Activated CD4-positive, alpha-beta T cell treated with anti-CD3 and anti-CD28 coated beads, Interleukin-2, amount 50 U/mL, for 4 hours (primary cell): ENCODE measurements around the gene PTK7.
"Not testable (repeated sequence)": the region's sequence is repeated elsewhere in the genome, so short reads cannot be mapped to it uniquely, and the experiment has no call there.

Source experiments
- DNase-seq, 2 experiments: peaks; one replicate each; pipeline ENCODE4 v3.0.0-alpha.2; 2020

Gene PTK7

GRCh38 chr6:43120101-43120763 lies 44.1 kb downstream of the PTK7 start:
- DNase-seq = no peak

- no peak for DNase-seq
These were observed 45.1 kb downstream of the PTK7 start for GRCh38 chr6:43120944-43121913.

GRCh38 chr6:43122146-43122545 lies 46.0 kb downstream of the PTK7 start:
- no peak for DNase-seq

DNA sequence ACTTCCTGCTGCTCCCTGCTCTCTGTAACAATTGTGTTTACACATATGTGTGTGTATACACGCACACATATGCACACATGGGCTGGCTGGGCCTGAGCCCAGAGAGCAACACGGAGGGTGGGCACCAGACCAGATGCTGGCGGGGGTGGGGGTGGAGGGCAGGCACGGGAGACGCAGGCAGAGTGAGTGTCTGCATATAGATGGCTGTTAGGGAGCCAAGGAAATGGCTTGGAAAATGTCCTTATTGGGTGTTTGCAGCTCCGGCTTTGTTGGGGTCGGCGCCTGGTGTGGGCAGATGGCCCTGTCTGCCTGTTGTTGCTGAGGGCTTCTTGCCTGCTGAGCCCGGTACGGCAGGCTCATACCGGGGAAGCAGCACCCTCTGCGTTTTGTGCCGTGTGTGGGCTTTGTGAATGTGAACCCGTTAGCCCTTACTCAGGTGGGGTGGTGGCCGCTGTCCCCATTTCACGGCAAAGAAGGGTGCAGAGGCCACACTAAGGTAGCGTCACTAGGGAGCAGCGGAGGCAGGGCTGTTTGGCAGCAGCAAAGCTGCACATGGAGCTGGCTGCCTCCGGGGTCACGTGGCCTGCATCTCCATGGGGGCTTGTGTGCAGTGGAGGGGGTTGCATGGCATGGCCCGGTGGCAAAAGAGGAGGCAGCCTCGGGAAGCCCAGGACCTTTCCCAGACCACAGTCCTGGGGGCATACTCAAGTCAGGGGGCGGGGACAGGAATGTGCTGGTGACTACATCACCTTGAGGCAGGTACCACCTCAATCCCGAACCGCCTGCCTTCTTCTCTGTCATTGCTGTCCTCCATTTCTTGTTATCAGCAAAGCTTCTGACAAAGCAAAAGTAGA lies 47.6 kb downstream of the PTK7 start:
- DNase-seq = no peak

GRCh38 chr6:43124481-43124880 lies 48.4 kb downstream of the PTK7 start:
- DNase-seq = no peak

- no peak for DNase-seq
These were observed 49.0 kb downstream of the PTK7 start for GRCh38 chr6:43125119-43125518.

DNA sequence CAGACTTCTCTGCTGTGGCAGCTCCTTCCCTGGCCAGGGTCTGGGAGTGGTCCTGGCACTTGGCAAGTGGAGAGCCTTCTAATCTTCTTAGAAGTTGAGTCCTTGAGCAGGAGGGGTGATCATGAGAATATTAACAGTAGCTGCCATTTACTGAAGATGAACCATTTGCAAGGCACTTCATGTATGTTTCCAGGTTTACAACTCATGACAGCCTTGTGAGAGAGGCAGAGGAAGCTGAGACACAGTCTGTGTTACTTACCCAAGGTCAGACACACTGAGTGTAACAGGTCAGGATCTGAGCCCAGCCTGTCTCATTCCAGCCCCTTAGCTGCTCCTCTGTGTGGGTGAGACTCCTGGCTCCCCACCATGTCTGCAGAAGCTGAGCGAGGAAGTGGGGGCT lies 49.4 kb downstream of the PTK7 start:
- DNase-seq = no peak

GRCh38 chr6:43127180-43127579 lies 51.1 kb downstream of the PTK7 start:
- DNase-seq = no peak

GRCh38 chr6:43127877-43128276 lies 51.8 kb downstream of the PTK7 start:
- DNase-seq = no peak

DNA sequence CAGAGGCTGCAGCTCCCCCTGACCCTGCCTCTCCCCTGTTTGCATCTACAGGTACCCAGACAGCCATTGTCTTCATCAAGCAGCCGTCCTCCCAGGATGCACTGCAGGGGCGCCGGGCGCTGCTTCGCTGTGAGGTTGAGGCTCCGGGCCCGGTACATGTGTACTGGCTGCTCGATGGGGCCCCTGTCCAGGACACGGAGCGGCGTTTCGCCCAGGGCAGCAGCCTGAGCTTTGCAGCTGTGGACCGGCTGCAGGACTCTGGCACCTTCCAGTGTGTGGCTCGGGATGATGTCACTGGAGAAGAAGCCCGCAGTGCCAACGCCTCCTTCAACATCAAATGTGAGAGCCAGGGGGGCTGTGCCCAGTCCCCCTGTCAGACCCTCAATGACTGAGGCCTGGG lies 52.8 kb downstream of the PTK7 start:
- DNase-seq = no peak

DNA sequence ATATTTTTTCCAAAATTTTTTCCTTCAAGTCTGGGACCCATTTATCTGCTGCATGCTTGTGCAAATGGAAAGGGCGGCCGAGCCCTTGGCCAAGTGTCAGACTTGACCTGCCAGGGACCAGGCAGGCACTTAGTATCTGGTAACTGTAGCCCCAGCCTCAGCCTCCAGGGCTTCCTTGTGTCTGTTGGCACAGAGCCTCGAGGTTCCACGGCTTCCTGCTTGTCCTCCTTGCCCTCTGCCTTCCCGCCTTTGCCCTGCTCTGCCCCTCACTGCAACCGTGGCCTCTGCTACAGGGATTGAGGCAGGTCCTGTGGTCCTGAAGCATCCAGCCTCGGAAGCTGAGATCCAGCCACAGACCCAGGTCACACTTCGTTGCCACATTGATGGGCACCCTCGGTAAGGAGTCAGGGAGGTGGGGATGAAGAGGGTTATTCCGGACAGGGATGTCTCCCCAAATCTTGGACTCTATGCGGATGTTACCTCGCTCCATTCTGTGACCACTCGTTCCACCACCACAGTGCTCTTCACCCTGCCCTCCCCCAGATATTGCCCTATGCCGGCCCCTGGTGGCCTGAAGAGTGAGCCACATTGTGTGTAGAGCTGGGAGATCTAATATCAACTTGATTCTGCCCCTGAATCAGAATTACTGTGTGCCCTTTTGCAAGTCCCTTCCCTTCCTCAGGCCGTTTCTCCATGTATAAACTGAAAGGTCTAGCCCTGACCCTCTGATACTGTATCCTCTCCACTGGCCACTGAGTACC lies 53.5 kb downstream of the PTK7 start:
- no peak for DNase-seq

DNA sequence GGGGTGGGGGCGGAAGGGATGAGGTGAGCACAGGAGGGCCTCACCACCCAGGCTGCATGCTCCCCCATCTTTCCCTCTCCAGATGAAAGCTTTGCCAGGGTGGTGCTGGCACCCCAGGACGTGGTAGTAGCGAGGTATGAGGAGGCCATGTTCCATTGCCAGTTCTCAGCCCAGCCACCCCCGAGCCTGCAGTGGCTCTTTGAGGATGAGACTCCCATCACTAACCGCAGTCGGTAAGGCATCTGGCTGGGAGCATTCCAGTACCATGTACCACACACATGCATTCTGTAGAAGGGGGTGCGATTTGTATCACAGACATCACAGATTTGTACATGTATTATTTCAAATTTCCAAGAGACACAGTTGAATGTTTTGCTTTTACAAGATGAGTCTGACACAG lies 54.3 kb downstream of the PTK7 start:
- no peak for DNase-seq

DNA sequence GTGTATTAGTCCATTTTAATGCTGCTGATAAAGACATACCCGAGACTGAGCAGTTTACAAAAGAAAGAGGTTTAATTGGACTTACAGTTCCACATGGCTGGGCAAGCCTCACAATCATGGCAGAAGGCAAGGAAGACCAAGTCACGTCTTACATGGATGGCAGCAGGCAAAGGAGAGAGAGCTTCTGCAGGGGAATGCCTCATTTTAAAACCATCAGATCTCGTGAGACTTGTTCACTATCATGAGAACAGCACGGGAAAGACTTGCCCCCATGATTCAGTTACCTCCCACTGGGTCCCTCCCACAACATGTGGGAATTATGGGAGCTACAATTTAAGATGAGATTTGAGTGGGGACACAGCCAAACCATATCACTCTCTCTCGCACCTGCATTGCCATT lies 55.3 kb downstream of the PTK7 start:
- not testable (repeated sequence) for DNase-seq

- no peak for DNase-seq
These were observed 62.2 kb downstream of the PTK7 start for GRCh38 chr6:43138267-43138666.

DNA sequence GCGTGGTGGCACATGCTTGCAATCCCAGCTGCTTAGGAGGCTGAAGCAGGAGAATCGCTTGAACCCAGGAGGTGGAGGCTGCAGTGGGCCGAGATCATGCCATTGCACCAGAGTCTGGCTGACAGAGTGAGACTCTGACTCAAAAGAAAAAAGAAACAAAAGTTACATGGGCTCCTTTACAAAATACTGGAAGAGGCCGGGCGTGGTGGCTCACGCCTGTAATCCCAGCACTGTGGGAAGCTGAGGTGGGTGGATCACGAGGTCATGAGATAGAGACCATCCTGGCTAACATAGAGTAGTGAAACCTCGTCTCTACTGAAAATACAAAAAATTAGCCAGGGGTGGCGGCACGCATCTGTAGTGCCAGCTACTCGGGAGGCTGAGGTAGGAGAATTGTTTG lies 63.9 kb downstream of the PTK7 start:
- not testable (repeated sequence) for DNase-seq

- DNase-seq = no peak
These were observed 65.5 kb downstream of the PTK7 start for GRCh38 chr6:43141644-43142043.

GRCh38 chr6:43142101-43142500 lies 66.0 kb downstream of the PTK7 start:
- DNase-seq = no peak

DNA sequence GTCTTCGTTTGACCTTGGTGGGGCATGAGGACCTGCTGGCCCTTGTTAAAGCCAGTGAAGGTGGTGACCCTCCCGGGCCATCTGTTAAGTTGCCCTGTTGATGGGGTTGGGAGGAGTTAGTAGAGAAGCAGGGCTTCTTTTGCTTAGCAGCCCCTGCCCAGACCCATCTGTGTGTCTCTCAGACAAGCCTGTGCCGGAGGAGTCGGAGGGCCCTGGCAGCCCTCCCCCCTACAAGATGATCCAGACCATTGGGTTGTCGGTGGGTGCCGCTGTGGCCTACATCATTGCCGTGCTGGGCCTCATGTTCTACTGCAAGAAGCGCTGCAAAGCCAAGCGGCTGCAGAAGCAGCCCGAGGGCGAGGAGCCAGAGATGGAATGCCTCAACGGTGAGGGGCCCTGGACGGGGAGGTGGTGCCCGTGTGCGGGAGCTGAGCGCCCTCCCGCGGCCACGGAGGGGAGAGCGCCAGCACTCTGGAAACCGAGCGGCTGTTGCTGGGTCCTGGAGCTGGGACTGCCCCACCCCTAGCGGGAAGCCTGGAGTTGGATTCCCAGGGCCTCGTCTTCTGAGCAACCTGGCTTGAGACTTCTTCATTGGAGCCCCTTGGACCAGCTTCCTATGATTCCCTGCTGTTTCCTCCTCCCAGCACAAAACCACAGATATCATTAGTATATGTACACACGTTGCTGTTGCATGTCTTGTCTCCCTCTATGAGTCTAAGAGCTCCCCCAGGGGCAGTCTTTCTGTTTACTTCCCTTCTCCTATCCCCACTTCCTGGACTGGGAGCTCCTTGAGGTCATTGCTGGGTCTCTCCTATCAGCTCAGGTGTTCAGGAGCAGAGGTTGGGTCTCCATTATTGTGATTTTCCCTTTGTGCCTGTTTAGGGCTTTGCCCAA lies 67.4 kb downstream of the PTK7 start:
- DNase-seq = peak; percentile 57 to 63

GRCh38 chr6:43144879-43145278 lies 68.8 kb downstream of the PTK7 start:
- DNase-seq = no peak

- DNase-seq = no peak
These were observed 70.1 kb downstream of the PTK7 start for GRCh38 chr6:43146261-43146660.
